D721Med (cell line): ENCODE results near the gene KNDC1.
"Not testable (repeated sequence)": the region's sequence is repeated elsewhere in the genome, so short reads cannot be mapped to it uniquely, and the experiment has no call there.

ENCODE experiments used
- DNase-seq: peaks from one replicate; pipeline ENCODE4 v3.0.0; 2011; ENCODE audit warnings: low spot score; ENCODE audit not compliant: insufficient read length
- FAIRE-seq: peaks from 2 replicates; lab custom pipeline; 2011; peaks lifted over from hg19 to GRCh38; lab: Jason Lieb, UNC
- TF ChIP-seq, protein P1 (sequence below): IDR thresholded peaks from 2 replicates; pipeline ENCODE4 v1.5.1; 2012; ENCODE audit warnings: mild to moderate bottlenecking, control low read depth; ENCODE audit not compliant: insufficient read depth; ENCODE audit errors: missing control alignments

The KNDC1 gene

DNA sequence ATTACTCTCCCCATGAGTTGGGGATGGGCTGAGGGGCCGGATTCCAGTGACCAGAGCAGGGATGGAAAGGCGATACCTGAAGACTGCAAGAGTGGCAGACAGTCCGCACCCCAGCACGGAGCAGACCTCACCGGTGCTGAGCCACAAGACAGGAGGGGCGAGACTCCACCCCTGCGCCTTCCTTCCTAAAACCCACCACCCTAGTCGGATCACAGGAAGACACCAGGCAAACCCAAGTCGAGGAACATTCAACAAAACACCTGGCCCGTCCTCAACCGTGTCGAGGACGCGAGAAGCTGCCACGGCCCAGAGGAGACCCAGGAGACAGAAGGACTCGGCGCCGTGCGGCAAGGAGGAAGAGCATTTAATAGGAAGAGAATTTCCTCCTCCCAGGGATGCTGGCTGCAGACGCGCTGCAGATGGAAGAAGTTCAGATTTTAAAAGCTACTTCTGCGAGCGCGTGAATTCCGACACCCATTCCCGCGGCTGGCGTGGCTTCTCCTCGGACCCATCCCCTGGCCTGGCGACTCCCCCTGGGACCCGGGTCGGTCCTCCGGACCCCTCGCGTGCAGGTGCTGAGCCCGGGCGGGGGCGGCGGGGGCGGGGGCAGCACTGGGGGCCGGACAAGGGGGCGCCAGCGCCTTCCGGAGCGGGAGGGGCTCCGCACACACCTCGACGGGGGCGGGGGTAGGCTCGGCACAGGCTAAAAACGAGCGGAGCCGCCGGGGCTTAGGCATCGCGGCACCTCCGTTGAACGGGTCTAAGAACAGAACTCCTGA, 69.4 kb downstream of the KNDC1 start:
- no peak for FAIRE-seq
- DNase-seq = no peak
- TF ChIP-seq, protein P1, sequence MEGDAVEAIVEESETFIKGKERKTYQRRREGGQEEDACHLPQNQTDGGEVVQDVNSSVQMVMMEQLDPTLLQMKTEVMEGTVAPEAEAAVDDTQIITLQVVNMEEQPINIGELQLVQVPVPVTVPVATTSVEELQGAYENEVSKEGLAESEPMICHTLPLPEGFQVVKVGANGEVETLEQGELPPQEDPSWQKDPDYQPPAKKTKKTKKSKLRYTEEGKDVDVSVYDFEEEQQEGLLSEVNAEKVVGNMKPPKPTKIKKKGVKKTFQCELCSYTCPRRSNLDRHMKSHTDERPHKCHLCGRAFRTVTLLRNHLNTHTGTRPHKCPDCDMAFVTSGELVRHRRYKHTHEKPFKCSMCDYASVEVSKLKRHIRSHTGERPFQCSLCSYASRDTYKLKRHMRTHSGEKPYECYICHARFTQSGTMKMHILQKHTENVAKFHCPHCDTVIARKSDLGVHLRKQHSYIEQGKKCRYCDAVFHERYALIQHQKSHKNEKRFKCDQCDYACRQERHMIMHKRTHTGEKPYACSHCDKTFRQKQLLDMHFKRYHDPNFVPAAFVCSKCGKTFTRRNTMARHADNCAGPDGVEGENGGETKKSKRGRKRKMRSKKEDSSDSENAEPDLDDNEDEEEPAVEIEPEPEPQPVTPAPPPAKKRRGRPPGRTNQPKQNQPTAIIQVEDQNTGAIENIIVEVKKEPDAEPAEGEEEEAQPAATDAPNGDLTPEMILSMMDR = no peak

DNA sequence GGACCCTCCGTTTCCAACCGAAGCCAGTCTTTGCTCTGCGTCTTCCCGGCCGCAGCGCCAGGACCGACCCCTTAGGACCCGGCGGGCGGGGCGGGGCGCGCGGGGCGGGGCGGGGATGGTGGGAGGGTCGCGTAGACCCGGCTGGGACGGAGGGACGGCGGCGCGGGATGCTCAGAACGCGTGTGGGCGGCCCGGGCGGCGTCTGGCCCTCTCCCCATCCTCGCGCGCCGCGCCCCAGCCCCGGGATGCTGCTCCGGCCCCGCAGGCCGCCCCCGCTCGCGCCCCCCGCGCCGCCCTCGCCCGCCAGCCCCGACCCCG, 70.0 kb downstream of the KNDC1 start, which contains the start of gene UTF1:
Gene UTF1, plus strand, starts transcription at position 174 of the 318 bp plus-strand sequence. Its CDS starts 72 bp downstream, at position 246.
- FAIRE-seq (no peak), DNase-seq (no peak)
- TF ChIP-seq, protein P1 = no peak

DNA sequence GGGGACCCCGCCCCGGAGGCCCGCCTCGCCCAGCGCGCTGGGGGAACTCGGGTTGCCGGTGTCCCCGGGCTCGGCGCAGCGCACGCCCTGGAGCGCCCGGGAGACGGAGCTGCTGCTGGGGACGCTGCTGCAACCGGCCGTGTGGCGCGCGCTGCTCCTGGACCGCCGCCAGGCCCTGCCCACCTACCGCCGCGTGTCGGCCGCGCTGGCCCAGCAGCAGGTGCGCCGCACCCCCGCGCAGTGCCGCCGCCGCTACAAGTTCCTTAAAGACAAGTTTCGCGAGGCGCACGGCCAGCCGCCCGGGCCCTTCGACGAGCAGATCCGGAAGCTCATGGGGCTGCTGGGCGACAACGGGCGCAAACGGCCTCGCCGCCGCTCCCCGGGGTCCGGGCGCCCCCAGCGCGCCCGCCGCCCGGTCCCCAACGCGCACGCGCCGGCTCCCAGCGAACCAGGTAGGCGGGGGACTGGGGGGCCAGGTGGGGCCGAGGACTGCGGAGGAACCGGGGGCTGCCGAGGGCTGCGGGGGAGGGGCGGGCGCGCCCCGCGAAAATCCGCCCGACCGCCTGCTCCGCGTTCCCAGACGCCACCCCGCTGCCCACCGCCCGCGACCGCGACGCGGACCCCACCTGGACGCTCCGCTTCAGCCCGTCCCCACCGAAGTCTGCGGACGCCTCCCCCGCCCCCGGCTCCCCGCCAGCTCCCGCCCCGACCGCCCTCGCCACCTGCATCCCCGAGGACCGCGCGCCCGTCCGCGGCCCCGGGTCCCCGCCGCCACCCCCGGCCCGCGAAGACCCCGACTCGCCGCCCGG, 70.6 kb downstream of the KNDC1 start:
- FAIRE-seq (no peak), DNase-seq (no peak)

DNA sequence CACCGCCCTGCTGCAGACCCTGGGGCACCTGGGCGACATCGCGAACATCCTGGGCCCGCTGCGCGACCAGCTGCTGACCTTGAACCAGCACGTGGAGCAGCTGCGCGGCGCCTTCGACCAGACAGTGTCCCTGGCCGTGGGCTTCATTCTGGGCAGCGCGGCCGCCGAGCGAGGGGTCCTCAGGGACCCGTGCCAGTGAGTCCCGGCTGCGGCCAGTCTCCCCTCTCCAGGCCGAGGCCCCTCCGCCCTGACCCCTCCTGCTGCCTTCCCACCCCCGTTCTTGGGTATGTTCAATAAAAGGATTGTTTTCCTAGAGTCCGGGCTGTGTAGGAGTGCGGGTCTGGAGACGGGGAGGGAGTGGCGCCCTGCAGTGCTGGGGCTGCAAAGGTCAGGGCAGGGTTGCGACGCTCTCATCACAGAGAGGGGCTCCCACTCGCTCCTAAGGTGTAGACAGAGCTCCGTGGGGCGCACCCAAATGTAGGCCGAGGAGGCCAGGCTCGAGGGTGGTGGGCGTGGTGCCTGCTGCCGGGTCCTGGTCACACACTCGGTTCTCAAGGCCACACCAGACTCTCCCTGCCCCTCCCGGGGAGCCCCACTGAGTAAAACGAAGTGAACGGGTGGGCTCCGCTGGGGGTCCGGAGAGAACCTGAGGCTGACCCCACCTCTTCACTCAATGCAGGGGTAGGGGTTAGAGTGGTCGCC, 71.4 kb downstream of the KNDC1 start:
- FAIRE-seq (no peak), DNase-seq (no peak)
- TF ChIP-seq, protein P1 = no peak

More for the DNA sequence above, 70.6 kb downstream of the KNDC1 start:
- TF ChIP-seq, protein P1 = no peak

DNA sequence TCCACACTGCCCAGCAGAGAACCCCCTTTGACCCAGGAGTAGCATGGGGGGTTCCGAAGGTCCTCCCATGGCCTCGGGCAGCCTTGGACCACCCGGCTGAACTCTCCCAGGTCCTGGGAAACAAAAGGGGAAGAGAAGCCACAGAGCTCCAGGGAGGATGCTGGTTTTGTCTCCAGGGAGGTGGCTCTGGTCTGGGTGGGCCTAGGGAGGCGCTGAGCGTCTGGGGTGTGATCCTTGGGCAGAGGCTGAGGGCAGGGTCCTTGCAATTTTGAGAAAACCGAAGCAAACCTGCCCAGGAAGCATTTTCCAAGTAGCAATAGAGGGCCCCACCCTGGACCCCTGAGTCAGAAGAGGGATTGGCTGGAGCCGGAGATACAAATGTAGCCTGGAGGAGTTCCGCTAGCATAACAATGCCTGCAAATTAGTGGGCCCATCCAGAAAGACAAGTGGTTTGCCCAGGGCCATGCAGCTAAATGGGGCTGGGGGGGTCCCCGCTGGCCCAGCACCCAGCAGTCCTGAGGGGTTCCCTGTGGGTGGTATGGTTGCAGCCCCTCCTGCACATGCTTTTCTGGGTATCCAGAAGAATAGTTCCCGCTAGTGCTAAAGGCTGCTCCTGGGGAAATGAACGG, 72.0 kb downstream of the KNDC1 start:
- TF ChIP-seq, protein P1 = no peak
- no peak for FAIRE-seq
- no peak for DNase-seq

DNA sequence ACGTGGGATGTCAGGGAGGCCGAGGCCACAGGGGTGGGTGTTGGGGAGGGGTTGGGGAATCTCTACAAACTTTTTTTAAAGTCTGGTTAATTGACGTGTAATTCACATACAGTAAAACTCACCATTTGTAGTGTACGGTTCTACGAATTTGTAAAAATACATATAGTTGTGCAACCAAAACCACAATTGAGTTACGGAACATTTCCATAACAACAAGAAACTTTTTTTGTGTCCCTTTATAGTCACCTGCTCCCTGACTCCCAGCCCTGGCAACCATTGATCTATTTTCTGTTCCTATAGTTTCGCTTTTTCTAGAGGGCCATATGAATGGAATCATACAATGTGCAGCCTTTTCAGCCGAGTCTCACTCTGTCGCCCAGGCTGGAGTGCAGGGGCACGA, 74.8 kb downstream of the KNDC1 start:
- not testable (repeated sequence) for DNase-seq, FAIRE-seq
